GM18498 (cell line): Measurements from ENCODE around the gene PARD3B.

Experiments
- ATAC-seq: cut with Tn5 transposase; IDR thresholded peaks from one replicate; pipeline ENCODE4 v1.9.1; 2021; ENCODE audit warnings: mild to moderate bottlenecking, moderate library complexity; ENCODE audit not compliant: unreplicated experiment

Gene PARD3B

DNA sequence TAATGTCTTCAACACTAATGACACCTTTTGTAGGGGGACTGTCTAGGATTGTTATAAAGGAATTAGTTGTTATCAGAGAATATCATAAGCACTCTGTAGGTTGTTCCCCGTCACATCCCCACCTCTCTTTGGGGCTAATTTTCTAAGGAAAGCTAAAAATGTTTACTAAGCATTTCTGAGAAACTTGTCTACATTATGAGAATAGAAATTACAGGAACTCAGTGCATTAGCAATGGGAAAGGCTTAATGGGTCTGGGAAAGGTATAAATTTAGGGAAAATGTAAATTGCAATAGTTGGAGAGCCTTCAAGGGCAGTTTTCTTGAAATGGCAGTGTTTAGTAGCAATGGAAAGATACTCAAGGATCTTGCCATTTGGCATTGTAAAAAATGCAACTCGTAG is 879.8 kb downstream of the PARD3B start:
- no peak for ATAC-seq

- ATAC-seq, result no peak
These were observed 881.8 kb downstream of the PARD3B start for GRCh38 chr2:205427112-205427511.

DNA sequence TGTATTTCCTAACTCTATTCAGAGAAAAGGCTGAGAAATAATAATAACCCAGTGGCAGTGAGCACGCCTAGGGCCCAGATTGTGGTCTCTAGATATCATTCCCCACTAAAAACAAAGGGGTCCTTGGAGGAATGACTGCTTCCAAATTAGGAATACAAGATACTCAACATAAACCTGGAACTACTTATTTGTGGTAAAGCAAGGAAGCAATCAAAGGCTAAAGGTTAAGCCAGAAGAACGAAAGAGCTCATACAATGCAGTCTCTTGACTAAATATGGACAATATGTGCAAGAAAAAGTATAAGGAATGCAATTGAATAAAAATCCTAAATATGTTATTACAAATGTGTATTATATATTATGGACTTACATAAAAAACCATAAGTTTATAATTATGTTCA is 883.5 kb downstream of the PARD3B start:
- no peak for ATAC-seq

GRCh38 chr2:205435970-205436369 is 890.7 kb downstream of the PARD3B start:
- no peak for ATAC-seq

DNA sequence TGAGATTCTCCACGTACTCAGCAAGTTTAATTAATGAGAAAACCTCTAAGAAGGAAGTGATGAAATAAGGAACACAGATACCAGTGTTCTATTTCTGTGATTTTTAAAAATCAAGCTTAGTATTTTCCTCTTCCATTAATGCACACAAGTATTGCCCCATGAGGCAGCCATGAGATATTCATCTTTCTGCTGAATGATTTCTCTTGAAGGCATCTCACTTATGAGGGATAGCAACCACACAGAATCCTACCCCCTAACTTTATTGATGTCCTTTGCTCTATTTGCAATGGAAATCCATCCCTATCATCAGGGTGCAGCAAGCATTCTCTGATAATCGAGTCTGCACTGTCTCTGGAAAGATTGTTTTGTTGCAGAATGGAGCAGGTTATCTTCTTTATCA is 893.0 kb downstream of the PARD3B start:
- ATAC-seq, result no peak

DNA sequence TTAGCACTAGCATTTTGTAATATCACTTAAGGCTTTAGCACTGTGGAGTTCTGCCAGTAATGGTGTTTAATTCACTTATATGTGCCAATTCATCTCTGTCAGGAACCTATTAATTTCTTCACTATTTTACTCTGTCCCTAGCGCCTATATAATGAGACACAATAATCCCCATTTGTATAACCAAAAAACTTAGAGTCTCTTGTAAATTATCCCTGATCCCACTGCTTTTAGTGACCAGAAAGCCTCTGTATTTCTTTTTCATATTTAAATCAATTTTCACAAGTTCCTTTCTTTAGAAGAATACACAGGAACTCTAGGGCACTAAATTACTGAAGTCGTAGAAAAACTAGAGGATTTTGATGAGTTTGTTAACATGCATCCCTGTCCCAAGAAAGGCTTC is 894.3 kb downstream of the PARD3B start:
- no peak for ATAC-seq

GRCh38 chr2:205441524-205441923 is 896.2 kb downstream of the PARD3B start:
- ATAC-seq, result no peak

DNA sequence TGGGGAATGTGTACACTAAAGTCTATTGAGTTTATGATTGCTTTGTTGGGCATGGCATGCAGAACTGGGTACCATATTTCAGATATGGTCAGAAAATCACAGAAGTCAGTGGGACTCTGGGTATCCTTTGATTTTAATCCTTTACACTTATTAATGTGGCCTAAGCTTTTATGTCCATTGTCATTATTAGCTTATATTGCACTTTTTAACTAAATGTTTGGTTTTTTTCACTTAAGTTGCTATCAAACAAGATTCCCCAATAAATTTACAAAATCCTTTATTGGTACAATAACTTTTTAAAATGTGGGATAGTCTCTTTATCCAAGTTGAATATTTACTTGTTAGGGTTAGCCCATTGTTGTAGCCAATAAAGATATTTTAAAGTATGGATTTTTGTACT is 902.9 kb downstream of the PARD3B start:
- ATAC-seq, result no peak

- ATAC-seq, result no peak
These were observed 906.7 kb downstream of the PARD3B start for GRCh38 chr2:205451901-205452512.

- ATAC-seq, result no peak
These were observed 907.9 kb downstream of the PARD3B start for GRCh38 chr2:205453202-205453601.

DNA sequence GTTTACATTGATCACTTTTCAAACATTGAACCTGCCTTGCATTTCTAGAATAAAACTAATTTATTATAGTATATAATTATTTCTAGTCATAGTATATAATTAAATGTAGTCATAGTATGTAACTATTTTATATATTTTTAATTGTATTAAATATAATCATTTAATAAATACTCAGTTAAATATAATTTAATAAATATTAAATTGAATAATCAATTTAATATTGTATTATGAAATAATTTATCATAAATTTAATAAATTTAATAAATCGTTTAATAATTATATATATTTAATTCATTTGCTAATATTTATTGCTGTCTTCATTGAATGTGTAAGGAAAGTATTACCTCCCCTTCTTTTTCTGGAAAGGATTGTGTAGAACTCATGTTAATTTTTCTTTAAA is 911.4 kb downstream of the PARD3B start:
- ATAC-seq, result no peak

- ATAC-seq, result no peak
These were observed 914.9 kb downstream of the PARD3B start for GRCh38 chr2:205460217-205460616.

- peak; percentile 12 for ATAC-seq
These were observed 915.9 kb downstream of the PARD3B start for GRCh38 chr2:205461169-205461568.

- peak; percentile 44 for ATAC-seq
These were observed 916.7 kb downstream of the PARD3B start for GRCh38 chr2:205461678-205462665.

DNA sequence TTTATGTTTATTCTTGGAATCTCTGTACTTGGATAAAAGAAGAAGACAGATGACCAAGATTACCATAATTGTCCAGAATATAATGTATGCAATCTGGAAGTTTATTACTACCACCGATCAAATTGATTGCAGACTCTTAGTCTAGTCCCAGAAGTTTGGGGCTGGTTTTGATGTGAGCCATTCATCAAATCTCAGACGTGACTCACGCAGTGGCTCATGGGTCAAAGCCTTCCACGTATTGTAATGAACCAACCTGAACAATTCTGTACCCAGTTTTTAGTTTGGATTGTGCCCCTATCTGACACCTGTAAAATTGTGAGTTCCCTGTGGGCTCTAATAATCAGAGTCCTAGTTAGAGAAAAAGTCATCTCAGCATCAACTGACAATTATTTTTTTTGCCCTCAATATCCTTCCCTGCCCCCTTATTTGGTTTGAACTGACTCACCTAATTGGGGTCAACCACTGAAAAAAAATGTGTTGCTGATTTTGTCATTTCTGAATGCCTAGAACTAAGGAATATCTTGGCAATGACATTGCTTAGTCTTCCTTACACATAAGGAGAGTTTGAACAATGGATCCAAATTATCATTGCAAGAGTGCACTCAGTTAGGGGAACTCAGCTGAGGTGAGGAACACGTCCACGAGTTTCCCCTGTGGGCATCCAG is 917.5 kb downstream of the PARD3B start:
- no peak for ATAC-seq

DNA sequence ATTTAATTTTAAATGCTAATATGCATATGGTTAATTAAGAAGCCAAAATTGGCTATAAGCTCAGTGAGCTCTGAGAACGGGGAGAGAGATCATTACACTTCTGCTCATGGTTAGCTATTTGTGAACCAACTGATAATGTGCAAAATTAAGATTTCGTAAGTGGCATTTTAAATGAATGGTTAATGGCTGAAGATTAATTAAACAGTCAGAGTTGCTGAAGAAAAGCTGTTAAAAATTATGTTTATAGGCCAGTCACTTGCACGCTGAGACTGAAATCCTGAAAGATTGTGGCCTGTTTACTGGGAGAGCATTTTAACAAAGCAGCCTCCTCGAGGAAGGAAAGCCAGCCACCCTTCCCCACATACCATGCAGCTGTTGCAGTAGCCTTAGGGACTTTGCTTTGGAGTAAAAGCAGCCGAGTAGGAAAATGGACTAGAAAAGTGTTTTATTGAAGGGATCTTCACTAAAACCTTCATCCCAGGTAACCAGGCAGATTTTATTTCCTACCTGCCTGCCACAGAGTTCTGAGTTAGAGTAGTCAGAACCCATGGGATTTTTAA is 918.3 kb downstream of the PARD3B start:
- no peak for ATAC-seq

- no peak for ATAC-seq
These were observed 919.4 kb downstream of the PARD3B start for GRCh38 chr2:205464681-205465080.

DNA sequence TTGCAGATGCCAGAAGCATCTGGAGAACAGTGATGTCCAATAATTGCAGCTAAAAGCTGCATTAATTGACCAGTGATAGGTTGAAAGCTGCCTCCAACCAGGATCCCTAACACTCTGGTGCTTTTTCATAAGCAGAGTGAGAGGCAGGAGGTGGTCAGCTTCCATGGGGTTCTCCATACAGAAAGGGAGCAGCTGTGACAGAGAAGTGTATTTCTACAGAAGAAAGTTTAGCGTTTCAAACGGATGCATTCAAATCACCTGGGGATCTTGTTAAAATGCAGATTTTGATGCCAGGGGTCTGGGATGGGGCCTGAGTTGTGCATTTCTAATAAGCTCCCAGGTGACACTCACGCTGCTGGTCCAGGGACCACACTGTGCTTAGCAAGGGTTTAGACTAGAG is 920.5 kb downstream of the PARD3B start:
- no peak for ATAC-seq

GRCh38 chr2:205471776-205472175 is 926.5 kb downstream of the PARD3B start:
- ATAC-seq, result no peak

DNA sequence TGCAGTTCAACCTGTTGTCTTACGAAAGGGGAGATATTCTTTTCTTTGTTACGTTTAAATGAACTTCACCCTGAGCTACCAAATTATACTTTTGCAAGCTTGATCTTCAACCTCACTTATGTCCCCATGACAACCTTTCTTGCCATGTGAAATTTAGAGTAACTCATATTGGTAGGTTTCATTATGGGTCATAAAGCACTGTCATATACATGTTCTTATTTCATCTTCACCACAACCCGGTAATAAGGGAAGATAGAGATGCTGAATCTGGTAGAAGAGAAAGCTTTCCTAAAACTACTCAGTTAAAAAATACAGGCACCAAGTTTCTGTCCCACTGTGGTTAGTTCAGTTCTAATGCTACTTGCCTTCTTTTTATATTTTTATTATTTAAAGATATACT is 928.5 kb downstream of the PARD3B start:
- ATAC-seq, result no peak

GRCh38 chr2:205474741-205475415 is 929.6 kb downstream of the PARD3B start:
- ATAC-seq, result no peak
